Left hindlimb (tissue), 1 donor: ENCODE results near the gene IL1B.

Source experiments
- DNase-seq: peaks from one replicate; pipeline ENCODE4 v3.0.0-alpha.2; 2018

Gene IL1B

DNA sequence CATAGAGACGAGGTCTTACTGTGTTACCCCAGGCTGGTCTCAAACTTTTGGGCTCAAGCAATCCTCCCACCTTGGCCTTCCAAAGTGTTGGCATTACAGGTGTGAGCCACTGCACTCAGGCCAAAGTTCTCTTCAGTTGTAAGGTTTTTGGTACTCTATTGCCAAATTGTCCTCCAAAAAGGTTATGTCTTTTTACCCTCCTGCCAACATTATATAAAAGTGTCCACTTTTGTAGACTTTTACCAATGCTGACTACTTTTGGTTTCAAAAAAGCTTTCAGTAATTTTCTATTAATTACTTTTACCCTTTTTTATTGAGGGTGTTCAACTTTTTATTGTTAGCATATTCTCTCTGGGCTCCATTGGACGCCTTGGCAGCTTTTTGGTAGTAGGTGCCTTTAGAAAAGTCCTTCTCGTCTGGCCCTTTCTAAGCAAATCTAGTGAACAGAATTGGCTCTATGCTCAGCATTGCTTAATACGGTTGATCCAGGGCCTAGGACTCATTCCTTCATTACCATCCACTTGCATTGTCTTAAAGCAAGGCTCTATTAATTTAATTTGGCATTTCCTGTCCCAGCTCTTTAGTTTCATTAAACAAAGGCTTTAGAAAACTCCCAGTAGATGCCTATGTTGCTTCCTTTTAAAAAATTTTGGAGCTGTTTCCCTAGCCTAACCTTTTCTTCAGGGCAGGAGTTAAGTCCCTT, 35.5 kb downstream of the IL1B start:
- no peak for DNase-seq

DNA sequence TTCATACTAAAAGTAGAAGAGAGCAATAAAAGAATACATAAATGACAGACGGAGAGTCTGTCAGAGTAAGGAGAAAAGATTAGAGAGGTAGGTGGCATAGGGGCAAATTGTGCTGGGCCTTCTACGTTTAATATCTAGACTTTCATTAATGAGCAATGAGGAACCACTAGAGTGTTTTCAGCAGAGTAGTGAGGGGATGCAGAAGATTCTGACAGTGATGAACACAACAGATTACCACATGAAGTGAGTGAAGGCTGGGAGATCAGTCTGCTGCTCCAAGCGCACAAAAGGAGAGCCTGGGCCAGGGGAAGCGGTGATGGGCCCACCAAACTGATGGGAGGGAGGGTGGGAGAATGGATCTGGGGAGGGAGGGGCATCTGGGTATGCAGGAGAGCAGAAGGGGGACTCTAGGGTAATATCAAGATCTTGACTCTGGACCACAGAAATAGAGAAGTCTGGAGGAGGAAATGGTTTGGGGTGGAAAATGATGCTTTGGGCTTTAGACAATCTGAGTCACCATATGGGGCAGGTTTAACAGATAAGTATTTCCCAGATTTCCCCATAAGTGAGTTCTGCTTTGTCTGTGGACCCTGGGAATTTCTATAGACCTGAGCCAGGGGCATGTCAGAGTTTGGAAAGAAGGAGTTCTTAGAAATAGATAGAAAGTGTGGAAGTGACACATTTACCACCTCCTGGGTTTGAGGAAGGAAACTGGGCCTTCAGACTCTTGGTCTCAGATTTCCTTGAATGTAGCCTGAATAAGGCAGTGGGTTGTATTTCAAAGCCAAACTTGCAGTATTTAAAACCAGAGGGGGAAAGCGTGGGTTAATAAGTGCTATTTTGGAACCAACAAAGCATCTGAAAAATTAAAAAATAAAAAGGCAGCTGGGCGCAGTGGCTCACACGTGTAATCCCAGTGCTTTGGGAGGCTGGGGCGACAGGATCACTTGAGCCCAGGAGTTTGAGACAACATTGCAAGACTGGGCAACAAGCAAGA, 37.3 kb downstream of the IL1B start:
- no peak for DNase-seq

DNA sequence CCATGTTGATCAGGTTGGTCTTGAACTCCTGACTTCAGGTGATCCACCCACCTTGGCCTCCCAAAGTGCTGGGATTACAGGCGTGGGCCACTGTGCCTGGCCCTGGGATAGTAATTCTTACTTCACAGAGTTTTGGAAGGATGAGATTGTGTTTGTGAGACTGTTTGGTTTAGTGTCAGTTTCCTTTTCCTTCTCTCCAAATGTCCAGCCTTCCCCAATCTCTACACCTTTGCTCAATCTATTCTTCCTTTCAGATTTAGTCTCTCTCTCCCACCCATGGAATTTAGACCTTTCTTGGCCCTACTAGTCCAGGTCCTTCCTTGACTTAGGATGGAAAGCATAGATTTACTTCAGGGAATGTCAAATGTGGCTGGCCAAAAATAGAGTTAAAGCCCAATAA, 40.1 kb downstream of the IL1B start:
- DNase-seq, result no peak

DNA sequence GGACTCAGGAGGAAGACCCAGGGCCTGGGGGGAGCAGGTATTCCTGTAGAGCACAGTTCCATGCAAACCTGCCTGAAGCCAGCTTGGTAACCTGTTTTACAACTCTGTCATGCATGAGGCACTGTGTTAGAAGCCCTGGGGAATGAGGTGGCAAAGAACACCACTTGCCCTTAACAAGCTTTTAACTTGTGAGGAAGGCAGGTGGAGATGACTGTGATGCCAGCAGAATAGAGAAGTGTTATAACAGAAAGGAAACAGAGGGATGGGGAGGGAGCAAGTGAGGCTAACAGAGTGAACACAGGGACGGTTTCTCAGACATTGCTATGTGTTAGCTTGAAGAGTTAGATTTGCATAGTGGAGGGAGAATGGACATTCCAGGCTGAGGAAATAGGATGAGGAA, 40.8 kb downstream of the IL1B start:
- no peak for DNase-seq

DNA sequence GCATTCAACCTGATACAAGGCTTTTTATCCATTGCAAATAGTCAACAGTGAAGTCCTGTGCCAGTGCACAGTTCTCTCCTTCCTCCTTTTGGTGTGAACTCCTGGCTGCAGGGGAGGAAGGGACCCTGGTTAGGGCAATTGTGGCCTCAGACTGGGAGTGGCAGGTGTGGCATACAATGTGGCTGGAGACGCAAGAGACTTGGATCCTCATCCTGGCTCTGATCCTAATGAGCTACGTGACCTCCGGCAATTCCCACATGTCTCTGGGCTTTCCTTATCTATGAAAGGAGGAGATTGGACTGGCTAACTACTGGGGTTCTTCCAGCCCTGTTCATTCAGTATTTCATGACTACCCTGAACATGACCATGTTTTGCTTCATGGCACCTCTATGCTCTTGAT, 41.7 kb downstream of the IL1B start:
- DNase-seq, result no peak

DNA sequence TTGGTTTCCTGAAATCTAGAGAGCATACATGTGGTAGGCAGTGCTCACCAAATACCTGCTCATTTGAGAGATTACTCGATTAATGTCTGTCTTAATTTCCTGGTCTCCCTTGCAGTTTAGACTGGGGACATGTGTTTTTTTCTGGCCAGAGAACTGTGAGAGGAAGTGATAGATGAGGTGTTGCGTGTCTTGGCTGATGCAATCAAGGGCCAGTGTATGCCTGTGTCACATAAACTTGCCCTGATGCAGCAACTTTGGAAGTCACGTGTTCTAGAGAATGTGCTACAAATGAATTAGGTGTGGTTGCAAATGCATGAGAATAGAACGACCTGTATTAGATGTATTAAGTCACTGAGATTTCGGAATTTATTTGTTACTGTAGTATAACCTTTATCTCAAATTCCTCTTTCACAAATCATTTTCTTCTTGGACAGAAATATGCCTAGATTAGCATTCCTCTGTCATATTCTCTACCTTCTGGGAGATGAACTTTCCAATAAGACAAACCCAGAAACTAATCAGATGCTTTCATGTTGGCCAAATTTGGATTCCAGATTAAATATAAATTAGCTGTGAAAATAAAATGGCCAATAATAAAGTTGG, 42.3 kb downstream of the IL1B start:
- DNase-seq, result no peak

DNA sequence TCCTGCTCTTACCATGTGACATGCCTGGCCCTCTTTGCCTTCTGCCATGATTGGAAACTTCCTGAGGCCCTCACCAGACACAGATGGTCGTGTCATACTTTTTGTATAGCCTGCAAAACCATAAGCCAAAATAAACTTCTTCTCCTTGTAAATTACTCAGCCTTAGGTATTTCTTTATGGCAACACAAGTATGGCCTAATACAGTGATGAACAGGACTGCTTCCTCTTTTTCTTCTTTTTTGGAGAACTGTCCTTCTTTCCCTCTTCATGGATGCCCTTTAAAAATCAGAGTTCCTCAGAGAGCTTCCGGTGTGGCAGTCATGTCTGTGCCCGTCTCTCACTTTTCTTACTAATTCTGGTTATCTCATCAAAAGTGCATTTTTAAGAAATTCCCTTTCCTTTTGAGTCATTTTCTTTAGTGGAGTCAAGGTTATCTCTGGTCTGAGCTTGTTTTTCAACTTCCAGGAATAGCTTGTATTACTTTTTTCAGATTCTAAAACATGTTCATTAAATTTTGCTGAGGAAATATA, 43.1 kb downstream of the IL1B start:
- DNase-seq, result no peak

DNA sequence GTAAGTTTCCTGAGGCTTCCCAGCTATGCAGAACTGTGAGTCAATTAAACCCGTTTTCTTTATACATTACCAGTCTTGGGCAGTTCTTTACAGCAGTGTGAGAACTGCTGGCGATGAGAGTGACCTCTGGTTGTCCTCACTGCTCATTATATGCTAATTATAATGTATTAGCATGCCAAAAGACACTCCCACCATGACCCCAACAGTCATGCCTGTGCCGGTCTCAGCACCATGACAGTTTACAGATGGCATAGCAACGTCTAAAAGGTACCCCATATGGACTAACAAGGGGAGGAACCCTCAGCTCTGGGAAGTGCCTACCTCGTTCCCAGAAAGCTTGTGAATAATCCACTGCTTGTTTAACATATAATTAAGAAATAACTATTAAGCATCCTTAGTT, 44.2 kb downstream of the IL1B start:
- DNase-seq, result no peak

DNA sequence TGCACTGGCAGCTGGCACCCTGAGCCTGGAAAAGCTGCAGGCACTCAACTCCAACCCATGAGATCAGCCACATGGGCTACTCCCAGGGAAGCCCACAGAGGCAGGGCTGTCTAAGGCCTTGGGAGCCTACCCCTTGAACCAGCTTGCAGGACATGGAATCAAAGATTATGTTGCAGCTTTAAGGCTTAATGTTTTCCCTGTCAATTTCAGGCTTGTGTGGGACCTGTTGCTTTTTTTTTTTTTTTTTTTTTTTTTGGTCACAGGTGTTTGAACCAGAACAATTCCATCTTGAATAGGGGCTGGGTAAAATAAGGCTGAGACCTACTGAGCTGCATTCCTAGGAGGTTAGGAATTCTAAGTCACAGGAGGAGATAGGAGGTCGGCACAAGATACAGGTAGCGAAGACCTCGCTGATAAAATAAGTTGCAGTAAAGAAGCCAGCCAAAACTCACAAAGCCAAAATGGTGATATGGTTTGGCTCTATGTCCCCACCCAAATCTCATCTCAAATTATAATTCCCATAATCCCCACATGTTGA, 44.8 kb downstream of the IL1B start:
- no peak for DNase-seq

DNA sequence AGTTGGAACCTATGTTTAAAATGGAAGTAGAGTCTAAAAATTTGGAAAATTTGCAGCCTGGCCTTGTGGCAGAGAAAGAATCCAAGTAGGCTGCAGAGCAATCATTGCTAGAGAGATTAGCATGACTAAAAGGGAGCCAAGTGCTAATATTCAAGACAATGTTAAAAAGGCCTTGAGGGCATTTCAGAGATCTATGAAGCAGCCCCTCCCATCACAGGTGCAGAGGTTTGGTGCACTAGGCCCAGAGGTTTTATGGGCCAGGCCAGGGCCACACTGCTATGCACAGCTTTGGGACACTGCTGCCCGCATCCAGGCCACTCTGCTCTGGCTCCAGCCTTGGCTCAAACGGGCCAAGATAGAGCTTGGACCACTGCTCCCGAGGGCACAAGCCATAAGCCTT, 45.6 kb downstream of the IL1B start:
- DNase-seq, result no peak

DNA sequence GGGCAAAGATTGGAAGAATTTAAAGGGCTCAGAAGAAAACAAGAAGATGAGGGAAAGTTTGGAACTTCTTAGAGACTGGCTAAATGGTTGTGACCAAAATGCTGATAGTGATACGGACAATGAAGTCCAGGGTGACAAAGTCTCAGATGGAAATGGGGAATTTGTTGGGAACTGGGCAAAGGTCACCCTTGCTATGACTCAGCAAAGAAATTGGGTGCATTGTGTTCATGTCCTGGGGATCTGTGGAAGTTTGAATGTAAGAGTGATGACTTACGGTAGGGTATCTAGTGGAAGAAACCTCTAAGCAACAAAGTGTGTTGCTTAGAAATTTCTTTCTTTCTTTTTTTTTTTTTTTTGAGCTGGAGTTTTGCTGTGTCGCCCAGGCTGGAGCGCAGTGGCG, 46.3 kb downstream of the IL1B start:
- no peak for DNase-seq

DNA sequence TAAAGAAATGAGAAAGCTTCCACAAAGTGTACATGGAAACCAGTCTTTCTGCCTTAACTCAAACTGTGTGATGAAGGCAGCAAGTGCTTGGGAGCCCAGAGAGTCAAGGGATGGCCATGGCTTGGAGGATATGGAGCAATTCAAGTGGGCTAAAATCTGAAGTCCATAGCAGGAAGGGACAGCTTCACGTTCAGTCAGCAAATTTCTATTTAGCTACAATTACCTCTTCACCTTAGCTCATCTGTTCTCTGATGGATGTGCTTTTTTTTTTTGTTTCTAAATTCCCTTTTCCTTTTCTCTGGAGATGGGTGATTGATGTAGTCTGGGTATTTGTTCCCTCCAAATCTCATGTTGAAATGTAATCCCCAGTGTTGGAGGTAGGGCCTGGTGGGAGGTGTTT, 47.4 kb downstream of the IL1B start:
- DNase-seq, result no peak

DNA sequence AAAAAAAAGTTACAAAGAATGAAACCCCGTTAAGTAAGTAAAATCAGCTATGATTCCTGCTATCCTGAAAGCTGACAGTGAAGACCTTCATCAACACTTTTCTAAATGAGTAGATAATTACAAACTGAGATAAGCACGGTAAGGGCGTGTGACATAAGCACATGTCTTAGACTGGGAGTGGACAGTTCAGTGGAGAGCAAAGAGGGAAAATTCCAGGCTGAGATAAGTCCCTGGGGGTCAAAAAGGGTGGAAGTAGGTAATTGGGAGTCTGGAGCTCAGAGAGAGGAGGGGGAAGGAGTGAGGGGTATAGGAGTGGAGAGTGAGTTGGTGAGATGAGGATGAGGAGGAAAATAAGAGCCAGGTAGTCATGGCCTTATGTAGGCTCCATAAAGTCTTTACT, 47.9 kb downstream of the IL1B start:
- DNase-seq, result no peak

DNA sequence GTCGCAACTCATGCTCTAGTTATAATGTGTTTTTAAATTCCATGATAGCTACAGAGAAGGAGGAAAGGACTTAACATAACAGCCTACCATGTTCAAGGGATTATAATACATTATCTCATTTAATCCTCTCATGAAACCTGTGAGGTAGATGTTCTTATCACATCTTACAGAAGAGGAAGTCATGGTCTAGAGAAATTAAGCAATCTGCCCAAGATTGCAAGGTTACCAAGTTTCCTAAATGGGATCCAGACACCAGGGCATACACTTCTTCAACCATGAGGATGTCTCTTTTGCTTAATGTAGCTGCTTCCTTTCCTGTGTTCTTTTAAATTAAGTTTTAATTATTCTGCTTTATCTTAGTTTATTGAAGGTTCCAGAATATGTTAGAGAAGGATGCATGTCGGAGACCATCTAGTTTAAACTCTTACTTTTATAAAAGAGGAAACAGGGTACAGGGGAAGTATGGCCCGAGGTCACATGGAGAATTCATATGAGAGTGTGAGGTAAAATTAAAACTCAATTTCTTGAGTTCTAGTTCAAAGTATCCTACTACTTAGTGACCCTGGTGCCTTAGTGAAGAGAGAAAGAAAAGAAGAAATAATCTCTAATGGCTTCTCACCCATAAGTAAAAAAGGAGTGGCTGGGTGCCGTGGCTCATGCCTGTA, 48.7 kb downstream of the IL1B start:
- DNase-seq, result no peak

DNA sequence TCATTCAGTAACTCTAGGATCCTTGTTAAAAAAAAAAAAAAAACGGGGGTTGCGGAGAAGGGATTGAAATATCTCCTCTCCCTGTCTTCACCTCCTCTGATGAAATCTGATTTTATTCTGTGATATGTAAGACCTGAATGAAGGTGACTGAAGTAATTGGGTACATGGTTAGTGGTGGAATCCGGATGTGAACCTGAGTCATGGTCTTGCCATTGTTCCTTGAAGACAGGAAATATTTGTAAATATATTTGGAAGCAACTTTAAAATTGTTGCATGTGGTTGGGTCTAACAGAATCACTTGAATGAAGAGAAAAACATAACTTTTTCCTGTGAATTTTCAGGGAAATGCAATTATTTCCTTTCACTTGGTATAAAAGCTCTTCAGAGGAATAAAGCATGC, 49.3 kb downstream of the IL1B start:
- DNase-seq, result no peak

DNA sequence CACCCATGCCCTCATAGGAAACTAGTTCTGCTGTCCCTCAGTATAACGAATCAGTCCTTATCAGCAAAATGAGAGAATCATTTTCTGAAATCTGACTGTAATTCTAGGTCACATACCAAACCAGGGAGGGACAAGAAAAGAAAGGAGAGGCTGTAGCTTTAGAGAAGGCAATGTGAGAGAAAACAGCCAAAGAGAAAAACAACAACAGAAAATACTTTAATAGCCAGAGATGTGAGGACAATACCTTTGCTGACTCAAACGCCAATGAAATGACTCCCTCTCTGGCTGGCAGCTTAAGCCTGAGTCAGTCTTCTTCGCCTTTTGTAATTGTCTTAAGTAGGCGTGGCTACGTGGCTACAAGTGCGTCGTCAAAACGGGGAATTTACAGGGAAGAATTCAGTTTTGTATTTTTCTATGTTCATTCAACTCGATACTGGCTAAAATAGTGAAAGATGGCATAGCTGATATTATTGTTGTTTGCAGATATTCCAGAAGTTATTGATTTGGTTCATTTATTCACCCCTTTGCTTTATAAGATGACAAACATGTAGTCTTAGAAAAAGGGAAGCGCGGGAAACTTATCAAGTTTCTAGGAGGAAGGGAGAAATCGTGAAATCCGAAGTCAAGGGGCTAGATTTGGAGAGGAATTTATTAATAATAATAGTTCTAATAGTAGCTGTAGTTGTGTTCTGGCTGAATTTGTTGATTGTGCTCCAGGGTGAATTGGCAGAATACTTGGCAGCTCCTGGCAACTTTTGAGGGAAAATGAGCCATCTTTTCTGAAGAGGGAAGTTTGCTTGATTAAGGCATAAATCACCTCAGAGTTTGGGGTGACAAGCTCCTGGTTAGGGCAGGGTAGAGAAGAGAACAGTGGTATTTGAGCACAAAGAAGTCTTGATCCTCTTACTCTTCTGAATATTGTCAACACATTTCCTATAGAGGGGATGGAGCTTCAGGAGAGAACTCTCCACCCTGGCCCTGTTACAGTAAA, 52.1 kb downstream of the IL1B start, which contains the start of gene IL1A:
IL1A (minus strand) TSS at position 295 of the 991 bp plus-strand sequence. CDS start 723 bp downstream, outside the sequence.
- DNase-seq, result no peak

DNA sequence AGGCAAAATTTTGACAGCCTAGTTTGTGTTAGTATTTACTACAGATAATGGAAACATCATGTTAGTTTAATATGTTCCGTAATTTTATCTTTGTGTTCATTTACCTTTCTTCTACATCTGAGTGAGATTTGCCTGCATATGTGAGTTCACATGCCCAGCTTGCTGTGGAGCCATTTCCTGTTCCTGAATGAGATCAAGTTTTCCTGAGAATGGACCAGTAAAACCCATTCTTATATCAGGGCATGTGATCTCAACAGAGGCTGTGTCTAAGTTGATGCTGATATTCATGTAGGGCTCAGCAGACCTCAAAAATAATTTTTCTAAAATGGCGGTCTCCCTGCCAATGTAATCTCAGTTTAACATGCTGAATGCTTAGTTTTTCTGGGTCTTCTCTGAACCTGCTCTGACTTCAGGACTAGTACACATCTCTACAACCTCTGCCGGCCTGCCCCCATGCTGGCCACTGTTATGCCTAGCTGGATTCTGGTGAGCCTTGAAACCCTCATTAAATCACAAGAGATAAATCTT, 53.3 kb downstream of the IL1B start:
- no peak for DNase-seq

DNA sequence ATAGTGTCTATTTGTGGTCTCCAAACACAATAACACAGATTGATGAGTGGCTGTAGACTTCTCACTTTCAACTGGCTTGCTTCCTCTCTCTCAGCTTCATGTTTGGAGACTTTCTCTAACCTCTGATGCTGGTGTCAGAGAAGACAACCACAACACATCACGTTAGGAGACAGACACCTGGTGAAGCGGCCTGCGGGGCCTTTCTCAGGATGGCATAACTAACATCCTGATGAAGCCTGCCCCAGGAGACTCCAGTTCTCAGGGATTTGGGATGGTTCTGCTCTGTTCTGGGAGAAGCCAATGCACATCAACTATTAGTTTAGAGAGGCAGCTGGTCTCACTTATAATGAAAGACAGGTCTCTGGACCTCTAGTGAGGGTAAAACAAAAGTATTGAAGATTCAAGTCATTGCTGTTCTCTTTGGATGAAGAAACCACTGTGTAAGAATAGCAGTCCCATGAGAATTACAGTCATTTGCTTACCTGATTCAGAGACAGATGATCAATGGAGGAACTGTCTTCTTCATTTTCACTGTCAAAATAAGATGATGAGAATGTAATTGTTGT, 54.3 kb downstream of the IL1B start:
- no peak for DNase-seq
